ENCODE data around the gene POLR3E. TPM values are rescaled to one million over a fixed set of nuclear protein-coding genes. Genes with fewer than 3 reads are reported as not detected.

Gene POLR3E
- total RNA-seq, 2 experiments from 2014 or later = 74.5 to 107 TPM

DNA sequence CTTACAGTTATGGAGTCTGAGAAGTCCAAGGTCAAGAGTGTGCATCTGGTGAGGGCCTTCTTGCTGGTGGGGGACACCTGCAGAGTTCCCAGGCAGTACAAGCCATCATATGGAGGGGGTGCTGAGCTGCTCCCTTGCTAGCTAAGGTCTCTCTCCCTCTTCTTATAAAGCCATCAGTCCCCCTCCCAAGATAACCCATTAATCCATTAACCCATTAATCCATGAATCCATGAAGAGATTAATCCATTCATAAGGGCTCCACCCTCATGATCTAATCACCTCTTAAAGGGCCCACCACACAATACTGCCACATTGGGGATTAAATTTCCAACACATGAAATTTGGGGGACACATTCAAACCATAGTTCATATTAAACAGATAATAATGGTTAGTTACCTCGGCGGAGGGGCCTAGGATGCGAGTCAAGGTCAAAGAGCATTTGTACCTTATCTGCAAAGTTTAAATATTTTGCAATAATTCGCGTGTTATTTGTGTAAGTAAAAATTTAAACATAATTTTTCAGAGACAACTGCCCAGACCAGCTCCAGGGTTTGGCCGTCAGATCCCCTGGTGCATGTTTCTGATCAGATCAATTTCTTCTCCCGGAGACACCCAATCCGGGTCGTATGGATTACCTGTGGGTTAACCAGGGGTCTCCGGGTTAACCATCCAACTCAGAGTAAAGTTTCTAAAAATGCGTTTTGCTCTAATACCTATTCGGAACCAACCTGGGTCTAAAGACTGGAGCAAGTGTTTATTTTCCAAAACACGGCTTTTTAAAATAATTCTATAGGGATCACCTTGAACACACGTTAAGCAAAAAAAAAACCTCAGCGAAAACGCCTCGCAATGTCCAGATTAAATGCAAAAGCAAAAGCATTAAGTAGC is 740 bp upstream of the POLR3E start:
- POLR2A ChIA-PET = interaction anchor here (0.6 to 1.6 kb wide), 4 partner anchors 78 to 196 kb away, joined by 3 to 8 read pairs (median 3); partner anchors contain the start of gene EEF2K
- H3K27ac ChIP-seq (ENCODE audit: low read depth, low read length, poor library complexity, severe bottlenecking) = peak overlapping the region; percentile 12
- peak overlapping the region; percentile 87 for H2AFZ ChIP-seq (ENCODE audit: low read length)
- no peaks in the 10 kb centered on the region for H3K9me2 ChIP-seq (ENCODE audit: insufficient read depth, low read length)
- CTCF ChIA-PET (ENCODE audit: unreplicated experiment) = no interaction called here
- BruUV-seq (replicated peaks) = no TSS peak
- H3K36me3 ChIP-seq (ENCODE audit: insufficient read depth, low read length) = peaks cover 22% of the 10 kb centered on the region
- H3K4me2 ChIP-seq (ENCODE audit: low read length) = peak overlapping the region; percentile 67
- H3K4me1 ChIP-seq (ENCODE audit: insufficient read depth, low read length, poor library complexity, severe bottlenecking) = peaks cover 25% of the 10 kb centered on the region
- peaks cover 10% of the 10 kb centered on the region for H4K20me1 ChIP-seq (ENCODE audit: insufficient read depth, low read length)
- intact Hi-C loops (cut with micrococcal nuclease; ENCODE audit: unreplicated experiment) = loop anchor here (1.0 to 5.0 kb wide), 6 partner anchors 90 to 1394 kb away; partner anchors contain the start of genes DCUN1D3, EEF2K, LYRM1 and MOSMO
- TF ChIP-seq EZH2phosphoT487 (IDR thresholded peaks at IDR 0.05; ENCODE audit: borderline replicate concordance, low read depth, low read length) = no peak
- TF ChIP-seq, protein P1, sequence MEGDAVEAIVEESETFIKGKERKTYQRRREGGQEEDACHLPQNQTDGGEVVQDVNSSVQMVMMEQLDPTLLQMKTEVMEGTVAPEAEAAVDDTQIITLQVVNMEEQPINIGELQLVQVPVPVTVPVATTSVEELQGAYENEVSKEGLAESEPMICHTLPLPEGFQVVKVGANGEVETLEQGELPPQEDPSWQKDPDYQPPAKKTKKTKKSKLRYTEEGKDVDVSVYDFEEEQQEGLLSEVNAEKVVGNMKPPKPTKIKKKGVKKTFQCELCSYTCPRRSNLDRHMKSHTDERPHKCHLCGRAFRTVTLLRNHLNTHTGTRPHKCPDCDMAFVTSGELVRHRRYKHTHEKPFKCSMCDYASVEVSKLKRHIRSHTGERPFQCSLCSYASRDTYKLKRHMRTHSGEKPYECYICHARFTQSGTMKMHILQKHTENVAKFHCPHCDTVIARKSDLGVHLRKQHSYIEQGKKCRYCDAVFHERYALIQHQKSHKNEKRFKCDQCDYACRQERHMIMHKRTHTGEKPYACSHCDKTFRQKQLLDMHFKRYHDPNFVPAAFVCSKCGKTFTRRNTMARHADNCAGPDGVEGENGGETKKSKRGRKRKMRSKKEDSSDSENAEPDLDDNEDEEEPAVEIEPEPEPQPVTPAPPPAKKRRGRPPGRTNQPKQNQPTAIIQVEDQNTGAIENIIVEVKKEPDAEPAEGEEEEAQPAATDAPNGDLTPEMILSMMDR (conservative IDR thresholded peaks at IDR 0.05; ENCODE audit: low read length) = no peak
- peaks cover 41% of the 10 kb centered on the region for H3K79me2 ChIP-seq (ENCODE audit: insufficient read depth, low read depth, low read length)
- H3K4me3 ChIP-seq (ENCODE audit: low read depth, low read length, poor library complexity, severe bottlenecking) = peak overlapping the region; percentile 95
- DNase-seq (ENCODE audit: low spot score) = peak; percentile 39
- no peaks in the 10 kb centered on the region for H3K9me3 ChIP-seq (ENCODE audit: low read length)

DNA sequence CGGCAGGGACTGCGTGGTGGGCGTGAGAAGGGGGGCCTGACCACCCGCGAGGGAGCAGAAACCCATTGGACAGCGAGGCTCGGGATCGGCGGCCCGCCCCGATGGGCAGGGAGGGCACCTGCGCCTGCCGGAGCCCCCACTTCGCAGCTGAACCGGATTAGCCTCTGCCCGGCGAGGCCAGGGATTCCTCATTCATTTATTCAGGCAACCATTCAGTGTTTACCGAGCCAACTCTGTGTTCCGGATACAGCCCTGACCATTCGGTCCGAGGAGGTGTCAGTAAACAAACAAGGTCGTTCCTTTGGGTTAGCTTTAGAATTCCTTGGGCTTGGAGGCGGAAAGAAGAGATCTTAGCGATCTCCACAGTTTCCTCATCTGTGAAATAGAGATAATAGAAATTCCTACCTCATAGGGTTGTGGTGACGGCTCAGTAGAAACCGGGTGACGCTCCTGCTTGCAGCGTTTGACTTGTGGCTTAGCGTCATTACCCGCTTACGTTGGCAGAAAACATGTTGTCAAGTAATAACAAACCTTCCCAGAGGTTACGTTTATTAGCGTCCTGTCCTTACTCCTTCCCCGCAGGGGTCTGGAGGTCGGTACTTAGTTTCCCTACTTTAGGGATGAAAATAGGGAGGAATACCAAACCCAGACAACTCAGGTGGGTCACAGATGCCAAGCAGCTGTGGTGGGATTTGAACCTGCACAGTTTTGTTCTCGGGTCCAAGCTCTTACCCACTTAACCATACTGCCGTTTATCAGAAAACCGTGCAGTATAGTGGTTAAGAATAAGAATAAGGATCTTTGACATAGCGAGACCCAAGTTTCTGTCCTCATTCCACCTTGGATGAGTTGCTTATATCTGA is 893 bp downstream of the POLR3E start:
- Histone ChIP-seq H3K9me3 (ENCODE audit: low read length) (no peaks in the 10 kb centered on the region), H3K79me2 (ENCODE audit: insufficient read depth, low read depth, low read length) (peaks cover 57% of the 10 kb centered on the region), H3K36me3 (ENCODE audit: insufficient read depth, low read length) (peaks cover 37% of the 10 kb centered on the region), H2AFZ (ENCODE audit: low read length) (no peak overlapping the region; the same call in 1 of the 2 replicates), H3K4me2 (ENCODE audit: low read length) (peak overlapping the region; percentile 96), H3K27ac (ENCODE audit: low read depth, low read length, poor library complexity, severe bottlenecking) (peak overlapping the region; percentile 74), H3K9me2 (ENCODE audit: insufficient read depth, low read length) (no peaks in the 10 kb centered on the region), H3K4me1 (ENCODE audit: insufficient read depth, low read length, poor library complexity, severe bottlenecking) (peaks cover 25% of the 10 kb centered on the region), H3K4me3 (ENCODE audit: low read depth, low read length, poor library complexity, severe bottlenecking) (peak overlapping the region; percentile 95), H4K20me1 (ENCODE audit: insufficient read depth, low read length) (peaks cover 10% of the 10 kb centered on the region)
- BruUV-seq (replicated peaks) = TSS peak; percentile 74
- POLR2A ChIA-PET = interaction anchor here (0.6 to 1.2 kb wide), 2 partner anchors 88 to 106 kb away, joined by 3 to 4 read pairs; no protein-coding TSS in a partner anchor
- intact Hi-C loops (cut with micrococcal nuclease; ENCODE audit: unreplicated experiment) = loop anchor here (5.0 kb wide), 3 partner anchors 291 to 1396 kb away; partner anchors contain the start of genes DCUN1D3, LYRM1, MOSMO and UQCRC2
- DNase-seq (ENCODE audit: low spot score) = peak; percentile 90
- TF ChIP-seq EZH2phosphoT487 (IDR thresholded peaks at IDR 0.05; ENCODE audit: borderline replicate concordance, low read depth, low read length) = no peak
- TF ChIP-seq, protein P1 (conservative IDR thresholded peaks at IDR 0.05; ENCODE audit: low read length) = no peak
- CTCF ChIA-PET (ENCODE audit: unreplicated experiment) = no interaction called here

All from OCI-LY7 (cell line).